Osteoblast (primary cell): Measurements from ENCODE around the gene RPS21. TPM values are rescaled to one million over a fixed set of nuclear protein-coding genes. Genes with fewer than 3 reads are reported as not detected.

Experiments
- DNase-seq: peaks from one replicate; pipeline ENCODE4 v3.0.0; 2011; ENCODE audit warnings: low spot score, mixed read lengths; ENCODE audit not compliant: insufficient read length; ENCODE audit errors: missing footprints
- H2AFZ ChIP-seq: 2 replicates; pipeline ENCODE4 v1.6.0; 2011; ENCODE audit warnings: mild to moderate bottlenecking, low read length
- H3K27ac ChIP-seq: 2 replicates; pipeline ENCODE4 v1.5.1; 2011; ENCODE audit warnings: mild to moderate bottlenecking, low read depth, low read length, moderate library complexity
- H3K27me3 ChIP-seq: 2 replicates; pipeline ENCODE4 v1.6.0; 2012; ENCODE audit warnings: mild to moderate bottlenecking, control low read depth, inconsistent platforms, low read length, moderate library complexity; ENCODE audit not compliant: insufficient read depth
- H3K36me3 ChIP-seq: 2 replicates; pipeline ENCODE4 v1.5.1; 2011; ENCODE audit warnings: mild to moderate bottlenecking, low read length, control low read depth, moderate library complexity; ENCODE audit not compliant: insufficient read depth
- H3K4me1 ChIP-seq: 2 replicates; pipeline ENCODE4 v1.5.1; 2011; ENCODE audit warnings: mild to moderate bottlenecking, low read length, control low read depth, moderate library complexity; ENCODE audit not compliant: insufficient read depth
- H3K4me2 ChIP-seq: 2 replicates; pipeline ENCODE4 v1.6.0; 2011; ENCODE audit warnings: mild to moderate bottlenecking, low read length; ENCODE audit not compliant: insufficient read depth
- H3K4me3 ChIP-seq: fragments of 200-600 bp; sonication (generic); 3 replicates; pipeline ENCODE4 v1.5.1; 2012; ENCODE audit warnings: mild to moderate bottlenecking, low read length, inconsistent platforms; ENCODE audit not compliant: insufficient read depth
- H3K79me2 ChIP-seq: 2 replicates; pipeline ENCODE4 v1.6.0; 2012; ENCODE audit warnings: mild to moderate bottlenecking, low read length, control low read depth, inconsistent platforms; ENCODE audit not compliant: insufficient read depth
- H3K9me3 ChIP-seq: 2 replicates; pipeline ENCODE4 v1.5.1; 2011; ENCODE audit warnings: low read depth, low read length, control low read depth
- H4K20me1 ChIP-seq: 2 replicates; pipeline ENCODE4 v1.6.0; 2012; ENCODE audit warnings: mild to moderate bottlenecking, low read length, control low read depth; ENCODE audit not compliant: insufficient read depth
- total RNA-seq: library from RNA; depleted of rRNA; stranded (reverse); fragments of >200 nt; gene quantifications from 2 replicates; pipeline ENCODE4 v1.2.3, GENCODE V29; 2012
- TF ChIP-seq, protein P1 (sequence below): IDR thresholded peaks from 2 replicates; pipeline ENCODE4 v1.5.1; 2011; ENCODE audit warnings: mild to moderate bottlenecking, low read depth, low read length, moderate library complexity; ENCODE audit errors: extremely low read depth

The RPS21 gene
- total RNA-seq, 1 donor: 460 TPM

DNA sequence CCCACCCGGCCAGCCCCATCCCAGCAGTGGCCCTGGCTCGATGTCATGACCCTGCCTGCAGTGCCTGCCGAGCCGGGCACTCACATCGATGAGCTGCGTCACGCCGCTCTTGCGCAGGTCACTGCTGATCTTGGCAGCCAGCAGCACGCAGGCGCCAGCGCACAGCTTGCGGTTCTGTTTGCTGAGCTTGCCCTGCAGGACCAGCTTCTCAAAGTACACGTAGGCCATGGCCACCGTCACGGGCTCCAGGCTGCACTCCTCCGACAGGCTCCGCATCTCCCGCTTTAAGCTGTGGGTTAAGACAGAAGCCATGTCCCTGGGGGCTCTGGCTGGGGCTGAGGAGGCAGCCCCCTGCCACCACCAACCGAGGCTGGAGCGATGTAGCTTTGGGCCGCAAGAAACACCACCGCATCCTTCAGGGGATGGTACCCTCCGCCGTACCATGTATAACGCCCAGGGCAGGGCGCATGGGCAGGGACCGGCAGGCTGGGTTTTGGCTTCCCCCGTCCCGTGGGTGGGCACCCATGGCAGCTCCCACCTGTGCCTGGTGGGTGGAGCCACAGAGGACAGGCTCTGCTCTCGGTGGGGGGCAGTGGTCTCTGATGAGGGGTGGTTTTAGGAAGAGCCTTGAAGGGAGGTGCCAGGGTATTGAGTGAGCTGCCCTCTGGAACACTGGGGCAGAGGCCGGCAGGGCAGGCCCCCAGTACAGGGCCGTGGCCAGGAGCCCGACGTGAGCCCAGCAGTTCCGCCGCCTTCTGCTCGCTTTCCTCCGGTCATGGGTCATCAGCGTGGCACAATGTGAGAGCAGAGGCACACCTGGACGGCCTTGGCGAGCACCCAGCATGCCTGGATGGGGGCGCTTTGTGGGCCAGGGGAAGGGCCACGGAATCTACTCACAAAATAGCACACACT lies 4.5 kb downstream of the RPS21 start:
- no peaks in the 10 kb centered on the region for H3K9me3 ChIP-seq

DNA sequence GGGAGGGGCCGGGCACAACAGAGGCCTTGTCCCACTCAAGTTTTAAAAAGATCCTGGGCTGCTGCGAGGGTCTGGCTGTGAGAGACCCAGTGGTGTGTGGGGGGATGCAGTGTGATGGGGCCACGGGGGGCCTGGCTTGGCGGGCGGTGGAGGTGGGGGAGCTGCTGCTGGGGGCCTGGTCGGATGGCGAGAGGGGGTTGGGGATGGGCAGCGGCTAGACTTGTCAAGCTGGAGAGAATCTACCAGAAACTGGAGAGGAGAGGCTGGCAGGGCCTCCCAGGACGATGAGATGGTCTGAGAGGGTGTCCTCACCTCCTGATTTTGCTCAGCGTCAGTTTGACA lies 5.1 kb downstream of the RPS21 start:
- Histone ChIP-seq H3K9me3 (no peaks in the 10 kb centered on the region), H3K4me1 (peaks cover 9% of the 10 kb centered on the region), H3K36me3 (peaks cover 28% of the 10 kb centered on the region), H4K20me1 (peaks cover 30% of the 10 kb centered on the region), H3K27ac (no peak overlapping the region), H3K4me2 (no peak overlapping the region), H2AFZ (no peak overlapping the region), H3K79me2 (peaks cover 27% of the 10 kb centered on the region), H3K27me3 (no peaks in the 10 kb centered on the region), H3K4me3 (no peak overlapping the region)
- DNase-seq: no peak
- TF ChIP-seq, protein P1, sequence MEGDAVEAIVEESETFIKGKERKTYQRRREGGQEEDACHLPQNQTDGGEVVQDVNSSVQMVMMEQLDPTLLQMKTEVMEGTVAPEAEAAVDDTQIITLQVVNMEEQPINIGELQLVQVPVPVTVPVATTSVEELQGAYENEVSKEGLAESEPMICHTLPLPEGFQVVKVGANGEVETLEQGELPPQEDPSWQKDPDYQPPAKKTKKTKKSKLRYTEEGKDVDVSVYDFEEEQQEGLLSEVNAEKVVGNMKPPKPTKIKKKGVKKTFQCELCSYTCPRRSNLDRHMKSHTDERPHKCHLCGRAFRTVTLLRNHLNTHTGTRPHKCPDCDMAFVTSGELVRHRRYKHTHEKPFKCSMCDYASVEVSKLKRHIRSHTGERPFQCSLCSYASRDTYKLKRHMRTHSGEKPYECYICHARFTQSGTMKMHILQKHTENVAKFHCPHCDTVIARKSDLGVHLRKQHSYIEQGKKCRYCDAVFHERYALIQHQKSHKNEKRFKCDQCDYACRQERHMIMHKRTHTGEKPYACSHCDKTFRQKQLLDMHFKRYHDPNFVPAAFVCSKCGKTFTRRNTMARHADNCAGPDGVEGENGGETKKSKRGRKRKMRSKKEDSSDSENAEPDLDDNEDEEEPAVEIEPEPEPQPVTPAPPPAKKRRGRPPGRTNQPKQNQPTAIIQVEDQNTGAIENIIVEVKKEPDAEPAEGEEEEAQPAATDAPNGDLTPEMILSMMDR: no peak

More for the DNA sequence above, 4.5 kb downstream of the RPS21 start:
- H3K27ac ChIP-seq: no peak overlapping the region
- DNase-seq: no peak
- no peak overlapping the region for H3K4me2 ChIP-seq
- H3K79me2 ChIP-seq: peaks cover 34% of the 10 kb centered on the region
- peaks cover 30% of the 10 kb centered on the region for H4K20me1 ChIP-seq
- H2AFZ ChIP-seq: no peak overlapping the region
- H3K27me3 ChIP-seq: no peaks in the 10 kb centered on the region
- H3K4me3 ChIP-seq: no peak overlapping the region
- H3K36me3 ChIP-seq: peaks cover 28% of the 10 kb centered on the region
- peaks cover 9% of the 10 kb centered on the region for H3K4me1 ChIP-seq
- TF ChIP-seq, protein P1: no peak

DNA sequence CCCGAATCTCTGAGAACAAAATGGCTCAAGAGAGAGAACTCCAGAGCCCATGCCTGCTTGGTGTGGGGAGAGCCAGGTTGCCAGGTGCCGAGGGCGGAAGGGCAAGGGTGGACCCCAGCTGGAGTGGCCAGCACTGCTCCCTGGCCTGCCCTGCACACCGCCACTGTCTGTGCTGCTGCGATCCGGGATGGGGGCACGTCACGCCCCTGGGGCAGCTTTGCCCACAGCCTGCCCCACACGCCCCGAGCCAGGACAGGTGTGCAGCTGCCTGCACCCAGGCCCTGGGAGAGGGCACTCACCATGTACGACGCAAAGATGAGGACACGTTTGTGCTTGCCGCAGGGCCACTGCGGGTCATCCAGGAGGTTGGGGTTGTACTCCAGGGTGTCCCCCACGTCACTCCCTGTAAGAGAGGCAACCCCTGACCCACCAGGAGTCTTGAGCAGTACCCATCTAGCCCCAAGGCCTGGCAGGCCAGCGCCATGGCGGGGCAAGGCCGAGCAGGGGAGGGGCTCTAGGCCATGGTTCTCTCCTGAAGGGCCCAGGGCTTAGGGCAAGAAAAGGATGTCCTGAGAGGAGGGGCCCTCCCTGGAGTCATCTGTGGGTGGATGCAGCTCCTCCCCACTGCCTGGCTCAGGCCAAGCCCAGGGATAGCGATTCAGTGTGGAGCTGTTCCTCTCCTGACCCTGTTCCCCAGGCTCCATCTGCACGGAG lies 5.9 kb downstream of the RPS21 start:
- DNase-seq: no peak
- peaks cover 7% of the 10 kb centered on the region for H3K4me1 ChIP-seq
- H3K27me3 ChIP-seq: no peaks in the 10 kb centered on the region
- TF ChIP-seq, protein P1: no peak
- H3K4me2 ChIP-seq: no peak overlapping the region
- H3K4me3 ChIP-seq: no peak overlapping the region
- H3K79me2 ChIP-seq: peaks cover 20% of the 10 kb centered on the region
- H3K27ac ChIP-seq: no peak overlapping the region
- no peak overlapping the region for H2AFZ ChIP-seq
- H3K9me3 ChIP-seq: no peaks in the 10 kb centered on the region
- H4K20me1 ChIP-seq: peaks cover 24% of the 10 kb centered on the region
- peaks cover 28% of the 10 kb centered on the region for H3K36me3 ChIP-seq

DNA sequence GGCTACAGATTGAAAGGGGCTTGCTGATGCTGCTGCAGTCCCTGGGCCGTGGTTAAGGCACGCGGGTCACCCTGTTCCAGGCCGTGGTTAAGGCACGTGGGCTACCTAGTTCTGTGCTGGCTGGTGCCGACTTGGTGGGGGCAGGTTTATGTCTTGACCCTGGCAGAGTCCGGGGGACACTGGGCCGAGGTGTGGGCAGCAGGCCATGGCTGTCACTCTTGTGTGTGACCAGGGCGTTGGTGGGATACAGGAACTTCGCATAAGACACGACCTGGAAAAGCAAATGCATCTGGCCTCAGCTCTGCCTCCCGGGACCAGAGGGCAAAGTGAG lies 6.4 kb downstream of the RPS21 start:
- Histone ChIP-seq H3K4me3 (no peak overlapping the region), H3K36me3 (peaks cover 25% of the 10 kb centered on the region), H3K79me2 (peaks cover 15% of the 10 kb centered on the region), H3K9me3 (no peaks in the 10 kb centered on the region), H3K4me1 (peaks cover 2% of the 10 kb centered on the region), H4K20me1 (peaks cover 19% of the 10 kb centered on the region), H3K27me3 (no peaks in the 10 kb centered on the region), H3K27ac (no peak overlapping the region), H3K4me2 (no peak overlapping the region), H2AFZ (no peak overlapping the region)
- no peak for DNase-seq
- TF ChIP-seq, protein P1: no peak
